ENCODE results near the gene SELENOM. TPM values are rescaled to one million over a fixed set of nuclear protein-coding genes. Genes with fewer than 3 reads are reported as not detected.

The SELENOM gene
- polyA plus RNA-seq, 10 donors = 10.0 to 31.9 (median 18.0) TPM

Other genes with a start within 250 kb of the SELENOM start
- 10 to 100 TPM; 20.7 to 29.8 (median 24.8) TPM for gene MORC2, start 138.8 kb downstream of the SELENOM start, polyA plus RNA-seq (ENCODE audit: insufficient read length in 10 of 10)
- 100 to 1,000 TPM in 9 of 10 donors, 10 to 100 TPM in 1; 91.5 to 135 (median 123) TPM for gene TUG1, start 138.3 kb downstream of the SELENOM start, polyA plus RNA-seq (ENCODE audit: insufficient read length in 10 of 10)
- gene SMTN, start 26.2 kb downstream of the SELENOM start, polyA plus RNA-seq (ENCODE audit: insufficient read length in 10 of 10) = 100 to 1,000 TPM in 9 of 10 donors, 10 to 100 TPM in 1; 98.8 to 216 (median 189) TPM
- 1 to 10 TPM in 6 of 10 donors, under 1 TPM in 4; 0.43 to 1.7 (median 1.1) TPM for gene INPP5J, start 15.4 kb upstream of the SELENOM start, polyA plus RNA-seq (ENCODE audit: insufficient read length in 10 of 10)
- gene PLA2G3, start 32.9 kb upstream of the SELENOM start, polyA plus RNA-seq (ENCODE audit: insufficient read length in 10 of 10) = not detected
- 10 to 100 TPM; 22.2 to 28.6 (median 24.3) TPM for gene RNF185, start 52.6 kb upstream of the SELENOM start, polyA plus RNA-seq (ENCODE audit: insufficient read length in 10 of 10)
- 10 to 100 TPM; 16.6 to 28.1 (median 20.4) TPM for gene LIMK2, start 104.7 kb upstream of the SELENOM start, polyA plus RNA-seq (ENCODE audit: insufficient read length in 10 of 10)
- 10 to 100 TPM in 1 of 10 donors, 1 to 10 TPM in 9; 2.8 to 13.2 (median 4.0) TPM for gene PIK3IP1, start 184.9 kb upstream of the SELENOM start, polyA plus RNA-seq (ENCODE audit: insufficient read length in 10 of 10)
- 10 to 100 TPM; 20.1 to 29.4 (median 22.0) TPM for gene PATZ1, start 238.8 kb upstream of the SELENOM start, polyA plus RNA-seq (ENCODE audit: insufficient read length in 10 of 10)

Data from muscle of back (tissue), 10 donors.